ENCODE measurements around the gene TPO.

The TPO gene

DNA sequence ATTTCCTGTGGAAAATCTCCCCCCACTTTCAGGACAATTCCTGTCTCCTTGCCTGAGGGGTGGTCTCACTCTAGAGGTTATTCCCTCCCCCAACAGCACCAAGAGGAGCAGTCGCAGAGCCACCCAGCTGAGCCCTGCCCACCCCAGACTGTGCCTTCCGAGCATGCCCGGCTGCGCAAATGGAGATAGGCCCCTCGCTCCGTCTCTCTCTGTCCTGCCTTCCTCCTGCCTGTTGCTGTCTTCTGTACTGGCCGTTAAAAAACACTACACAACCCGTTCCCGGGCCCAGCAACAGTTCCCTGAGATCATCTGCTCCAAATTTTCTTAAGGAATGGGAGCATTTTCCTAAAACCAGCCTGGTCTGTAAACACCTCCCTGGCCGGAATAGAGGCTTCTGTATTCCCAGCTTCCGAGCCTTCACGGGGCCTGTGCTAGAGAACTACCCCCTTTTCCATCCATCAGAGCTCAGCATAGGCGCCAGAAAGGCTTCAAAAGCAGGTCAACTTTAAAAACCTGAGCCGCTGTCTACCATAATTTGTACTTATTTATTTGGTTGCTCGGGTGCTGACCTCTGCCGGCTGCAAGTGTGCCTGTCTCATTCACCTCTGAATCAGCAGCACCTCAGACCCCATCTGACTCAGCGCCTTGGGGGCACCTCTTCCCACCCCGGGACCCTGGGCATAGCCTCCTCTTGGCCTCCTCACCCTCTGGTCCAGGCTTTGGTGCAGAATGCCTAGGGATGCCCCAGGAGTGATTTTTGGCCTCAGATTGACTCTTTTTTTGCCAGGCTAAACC lies 171.6 kb downstream of the TPO start:
- no peak for DNase-seq (ENCODE audit: low read depth)

- DNase-seq (ENCODE audit: low read depth): no peak
Measured at GRCh38 chr2:1585635-1586034, 172.4 kb downstream of the TPO start.

- DNase-seq (ENCODE audit: low read depth): no peak
Measured at GRCh38 chr2:1586251-1586922, 173.1 kb downstream of the TPO start.

DNA sequence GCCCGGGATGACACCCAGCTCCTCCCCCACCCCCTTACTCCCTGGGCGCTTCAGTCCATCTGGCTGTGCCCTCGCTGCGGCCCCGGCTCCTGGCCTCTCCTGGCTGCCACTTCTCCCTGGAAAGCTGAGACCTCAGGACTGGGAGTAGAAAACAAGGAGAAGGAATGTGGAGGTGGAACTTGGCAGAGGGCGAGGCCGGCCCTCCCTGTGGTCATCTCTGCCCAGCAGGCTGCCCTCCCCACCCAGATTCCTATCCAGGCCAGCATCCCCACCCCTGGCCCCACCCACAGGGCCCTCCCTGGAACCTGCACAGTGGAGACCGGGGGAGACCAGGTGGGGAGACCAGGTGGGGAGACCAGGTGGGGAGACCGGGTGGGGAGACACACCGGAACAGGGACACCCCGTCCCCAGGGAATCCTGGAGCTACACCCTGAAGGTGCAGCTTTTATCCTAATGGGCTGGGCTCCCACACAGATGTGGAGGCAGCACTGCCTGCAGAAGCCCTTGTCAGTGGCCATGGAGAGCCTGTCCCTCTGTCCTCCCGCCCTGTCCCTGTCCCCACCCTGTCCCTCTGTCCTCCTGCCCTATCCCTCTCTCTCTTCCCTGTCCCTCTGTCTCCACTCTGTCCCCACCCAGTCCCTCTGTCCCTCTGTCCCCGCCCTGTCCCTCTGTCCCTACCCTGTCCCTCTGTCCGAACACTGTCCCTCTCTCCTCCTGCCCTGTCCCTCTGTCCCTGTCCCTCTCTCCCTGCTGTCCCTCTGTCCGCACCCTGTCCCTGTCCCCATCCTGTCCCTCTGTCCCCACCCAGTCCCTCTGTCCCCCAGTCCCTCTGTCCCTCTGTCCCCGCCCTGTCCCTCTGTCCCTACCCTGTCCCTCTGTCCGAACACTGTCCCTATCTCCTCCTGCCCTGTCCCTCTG lies 173.9 kb downstream of the TPO start:
- no peak for DNase-seq (ENCODE audit: low read depth)

- no peak for DNase-seq (ENCODE audit: low read depth)
Measured at GRCh38 chr2:1588051-1588977, 175.1 kb downstream of the TPO start.

- DNase-seq (ENCODE audit: low read depth): no peak
Measured at GRCh38 chr2:1588978-1589621, 175.8 kb downstream of the TPO start.

DNA sequence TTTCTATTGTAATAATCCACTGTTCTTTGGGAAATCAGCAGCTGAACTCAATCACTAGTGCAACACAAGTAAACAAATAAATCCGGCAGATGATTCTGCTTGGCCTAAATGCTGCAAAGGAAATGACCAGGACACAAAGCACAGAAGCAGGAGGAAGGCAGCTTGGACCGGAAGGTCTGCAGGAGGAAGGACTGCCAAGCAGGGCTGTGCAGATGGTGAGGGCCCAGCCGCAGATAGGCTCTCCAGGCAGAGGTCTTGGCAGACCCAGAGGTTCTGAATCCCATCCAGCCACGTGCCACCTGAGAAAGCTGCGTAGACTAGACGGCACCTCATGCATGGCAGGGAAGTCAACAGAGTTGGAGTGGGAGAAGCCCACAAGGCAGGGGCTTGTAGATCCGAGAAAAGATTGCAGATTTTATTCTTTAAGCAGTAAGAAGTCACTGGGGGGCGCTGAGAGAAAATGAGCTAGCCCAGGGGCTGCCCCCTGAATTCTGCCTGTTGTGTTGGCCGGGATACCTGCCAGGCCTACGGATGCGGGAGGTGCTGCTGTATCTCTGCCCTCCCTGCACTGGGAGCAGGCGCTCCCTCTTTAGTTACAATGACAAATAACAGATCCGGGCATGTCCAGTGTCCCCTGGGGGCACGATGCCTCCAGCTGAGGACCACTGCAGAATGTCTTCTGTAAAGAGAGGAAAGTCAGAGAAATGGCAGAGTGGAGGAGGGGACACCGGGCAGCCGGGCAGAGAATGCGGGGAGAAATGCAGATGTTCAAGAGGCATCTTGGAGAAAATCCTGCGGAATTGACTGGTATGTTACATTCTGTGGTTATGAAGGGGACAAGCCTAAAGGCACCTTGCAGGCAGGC lies 177.6 kb downstream of the TPO start:
- DNase-seq (ENCODE audit: low read depth): no peak

- DNase-seq (ENCODE audit: low read depth): no peak
Measured at GRCh38 chr2:1591461-1591770, 178.2 kb downstream of the TPO start.
